Measurements from ENCODE around the gene DOCK4.

The DOCK4 gene

GRCh38 chr7:112049555-112050249 lies 156.5 kb downstream of the DOCK4 start:
- H3K9me3 Mint-ChIP-seq, result peaks cover 6% of the 10 kb centered on the region
- H3K27me3 Mint-ChIP-seq (ENCODE audit: low read depth), result no peaks in the 10 kb centered on the region
- no peak overlapping the region for H3K4me3 Mint-ChIP-seq
- no peak for TF ChIP-seq CTCF (IDR thresholded peaks at IDR 0.05; ENCODE audit: unreplicated experiment in 3 of 3)
- H3K4me1 Mint-ChIP-seq, result peaks cover 10% of the 10 kb centered on the region
- H3K36me3 Mint-ChIP-seq (ENCODE audit: low read depth), result peaks cover 8% of the 10 kb centered on the region
- H3K27ac Mint-ChIP-seq, result peak overlapping the region in 1 of 3 experiments; percentile 5

- no peaks in the 10 kb centered on the region for H3K27me3 Mint-ChIP-seq (ENCODE audit: low read depth)
- TF ChIP-seq CTCF (IDR thresholded peaks at IDR 0.05; ENCODE audit: unreplicated experiment in 3 of 3), result no peak
- peaks cover 6% of the 10 kb centered on the region for H3K4me1 Mint-ChIP-seq
- no peak overlapping the region for H3K4me3 Mint-ChIP-seq
- peaks cover 8% of the 10 kb centered on the region for H3K36me3 Mint-ChIP-seq (ENCODE audit: low read depth)
- H3K27ac Mint-ChIP-seq, result no peak overlapping the region
- H3K9me3 Mint-ChIP-seq, result peaks cover 6% of the 10 kb centered on the region
These were observed 158.8 kb downstream of the DOCK4 start for GRCh38 chr7:112047421-112047820.

- H3K4me1 Mint-ChIP-seq, result peaks cover 3% of the 10 kb centered on the region
- no peak overlapping the region for H3K27ac Mint-ChIP-seq
- H3K4me3 Mint-ChIP-seq, result no peak overlapping the region
- TF ChIP-seq CTCF (IDR thresholded peaks at IDR 0.05; ENCODE audit: unreplicated experiment in 3 of 3), result no peak
- peaks cover 6% of the 10 kb centered on the region for H3K9me3 Mint-ChIP-seq
- no peaks in the 10 kb centered on the region for H3K27me3 Mint-ChIP-seq (ENCODE audit: low read depth)
- peaks cover 8% of the 10 kb centered on the region for H3K36me3 Mint-ChIP-seq (ENCODE audit: low read depth)
These were observed 161.0 kb downstream of the DOCK4 start for GRCh38 chr7:112045222-112045621.

GRCh38 chr7:112042631-112043030 lies 163.6 kb downstream of the DOCK4 start:
- peaks cover 6% of the 10 kb centered on the region for H3K4me1 Mint-ChIP-seq
- H3K9me3 Mint-ChIP-seq, result peaks cover 6% of the 10 kb centered on the region
- no peaks in the 10 kb centered on the region for H3K27me3 Mint-ChIP-seq (ENCODE audit: low read depth)
- H3K36me3 Mint-ChIP-seq (ENCODE audit: low read depth), result peaks cover 8% of the 10 kb centered on the region
- H3K27ac Mint-ChIP-seq, result no peak overlapping the region
- H3K4me3 Mint-ChIP-seq, result no peak overlapping the region
- no peak for TF ChIP-seq CTCF (IDR thresholded peaks at IDR 0.05; ENCODE audit: unreplicated experiment in 3 of 3)

GRCh38 chr7:112038353-112038752 lies 167.8 kb downstream of the DOCK4 start:
- no peaks in the 10 kb centered on the region for H3K9me3 Mint-ChIP-seq
- H3K27me3 Mint-ChIP-seq (ENCODE audit: low read depth), result no peaks in the 10 kb centered on the region
- no peak for TF ChIP-seq CTCF (IDR thresholded peaks at IDR 0.05; ENCODE audit: unreplicated experiment in 3 of 3)
- H3K27ac Mint-ChIP-seq, result no peak overlapping the region
- peaks cover 6% of the 10 kb centered on the region for H3K4me1 Mint-ChIP-seq
- no peak overlapping the region for H3K4me3 Mint-ChIP-seq
- no peaks in the 10 kb centered on the region for H3K36me3 Mint-ChIP-seq (ENCODE audit: low read depth)

- H3K4me1 Mint-ChIP-seq, result peaks cover 6% of the 10 kb centered on the region
- TF ChIP-seq CTCF (IDR thresholded peaks at IDR 0.05; ENCODE audit: unreplicated experiment in 3 of 3), result no peak
- no peaks in the 10 kb centered on the region for H3K9me3 Mint-ChIP-seq
- no peak overlapping the region for H3K4me3 Mint-ChIP-seq
- no peak overlapping the region for H3K27ac Mint-ChIP-seq
- no peaks in the 10 kb centered on the region for H3K27me3 Mint-ChIP-seq (ENCODE audit: low read depth)
- H3K36me3 Mint-ChIP-seq (ENCODE audit: low read depth), result no peaks in the 10 kb centered on the region
These were observed 170.1 kb downstream of the DOCK4 start for GRCh38 chr7:112036071-112036470.
